ENCODE data around the gene TDRD7. TPM values are rescaled to one million over a fixed set of nuclear protein-coding genes. Genes with fewer than 3 reads are reported as not detected.

Gene TDRD7
- polyA plus RNA-seq, 1 donor from 2014 or later, result 9.7 TPM

DNA sequence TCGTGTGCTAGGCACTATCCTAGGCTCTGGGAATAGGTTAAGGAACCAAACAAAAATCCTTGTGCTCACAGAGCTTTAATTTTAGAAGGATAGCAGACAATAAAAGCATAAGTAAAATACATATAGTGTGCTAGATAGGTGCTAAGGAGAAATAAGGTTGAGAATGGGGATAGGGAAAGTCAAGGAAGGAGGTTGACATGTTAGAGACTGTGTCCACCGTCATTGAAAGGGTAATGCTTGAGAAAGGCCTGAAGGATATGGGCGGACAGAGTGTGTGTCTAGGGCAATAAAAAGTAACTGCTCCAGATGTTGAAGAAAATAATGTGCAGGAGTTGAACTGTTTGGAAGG is 482 bp upstream of the TDRD7 start:
- H3K9me3 ChIP-seq (ENCODE audit: low read length), result no peaks in the 10 kb centered on the region

DNA sequence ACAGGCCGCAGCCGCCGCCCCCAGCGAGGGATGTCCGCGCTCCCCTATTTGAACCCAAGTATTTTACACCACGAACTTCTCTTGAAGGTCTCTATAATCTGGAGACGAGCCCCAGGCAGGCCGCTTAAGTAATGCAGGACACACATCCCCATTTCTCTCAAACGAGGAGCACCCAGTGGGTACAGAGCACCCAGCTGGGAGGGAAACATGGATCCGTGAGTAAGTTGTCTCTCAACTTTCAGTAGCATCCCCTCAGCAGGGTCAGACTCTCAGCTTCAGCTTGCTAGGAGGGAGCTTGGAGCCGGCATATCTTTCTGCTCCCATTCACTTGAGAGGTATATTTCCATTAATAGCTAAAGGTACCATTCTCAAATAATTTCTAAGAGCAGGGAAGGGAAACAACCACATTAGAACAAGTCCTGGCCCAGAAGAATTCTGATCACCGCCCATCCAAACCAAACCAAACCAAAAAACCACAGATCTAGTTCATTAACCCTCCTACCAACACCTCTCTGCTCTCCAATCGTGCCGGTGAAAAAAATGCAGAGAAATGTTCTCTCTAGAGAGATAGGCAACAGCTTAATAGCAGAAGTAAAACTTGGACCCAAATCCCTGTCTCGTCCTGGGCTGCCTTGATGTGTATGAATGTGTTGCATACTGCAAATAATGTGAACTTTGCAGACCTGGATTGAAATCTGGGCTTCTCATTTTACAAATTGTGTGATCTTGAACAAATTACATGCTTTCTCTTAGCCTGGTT is 910 bp downstream of the TDRD7 start:
- H3K9ac ChIP-seq (ENCODE audit: low read length), result peak overlapping the region; percentile 58
- H3K27me3 ChIP-seq (ENCODE audit: insufficient read depth, low read depth, low read length), result peaks cover 14% of the 10 kb centered on the region
- H3K27ac ChIP-seq (ENCODE audit: low read length), result no peak overlapping the region
- peak overlapping the region; percentile 79 for H3K4me3 ChIP-seq (ENCODE audit: low read length)
- H3K79me2 ChIP-seq (replicated peaks; ENCODE audit: insufficient read depth, low read length), result no peaks in the 10 kb centered on the region
- no peaks in the 10 kb centered on the region for H4K20me1 ChIP-seq (ENCODE audit: insufficient read depth)
- TF ChIP-seq, protein P1, sequence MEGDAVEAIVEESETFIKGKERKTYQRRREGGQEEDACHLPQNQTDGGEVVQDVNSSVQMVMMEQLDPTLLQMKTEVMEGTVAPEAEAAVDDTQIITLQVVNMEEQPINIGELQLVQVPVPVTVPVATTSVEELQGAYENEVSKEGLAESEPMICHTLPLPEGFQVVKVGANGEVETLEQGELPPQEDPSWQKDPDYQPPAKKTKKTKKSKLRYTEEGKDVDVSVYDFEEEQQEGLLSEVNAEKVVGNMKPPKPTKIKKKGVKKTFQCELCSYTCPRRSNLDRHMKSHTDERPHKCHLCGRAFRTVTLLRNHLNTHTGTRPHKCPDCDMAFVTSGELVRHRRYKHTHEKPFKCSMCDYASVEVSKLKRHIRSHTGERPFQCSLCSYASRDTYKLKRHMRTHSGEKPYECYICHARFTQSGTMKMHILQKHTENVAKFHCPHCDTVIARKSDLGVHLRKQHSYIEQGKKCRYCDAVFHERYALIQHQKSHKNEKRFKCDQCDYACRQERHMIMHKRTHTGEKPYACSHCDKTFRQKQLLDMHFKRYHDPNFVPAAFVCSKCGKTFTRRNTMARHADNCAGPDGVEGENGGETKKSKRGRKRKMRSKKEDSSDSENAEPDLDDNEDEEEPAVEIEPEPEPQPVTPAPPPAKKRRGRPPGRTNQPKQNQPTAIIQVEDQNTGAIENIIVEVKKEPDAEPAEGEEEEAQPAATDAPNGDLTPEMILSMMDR (IDR thresholded peaks at IDR 0.05; ENCODE audit: poor library complexity, severe bottlenecking), result no peak
- TF ChIP-seq, protein P2, sequence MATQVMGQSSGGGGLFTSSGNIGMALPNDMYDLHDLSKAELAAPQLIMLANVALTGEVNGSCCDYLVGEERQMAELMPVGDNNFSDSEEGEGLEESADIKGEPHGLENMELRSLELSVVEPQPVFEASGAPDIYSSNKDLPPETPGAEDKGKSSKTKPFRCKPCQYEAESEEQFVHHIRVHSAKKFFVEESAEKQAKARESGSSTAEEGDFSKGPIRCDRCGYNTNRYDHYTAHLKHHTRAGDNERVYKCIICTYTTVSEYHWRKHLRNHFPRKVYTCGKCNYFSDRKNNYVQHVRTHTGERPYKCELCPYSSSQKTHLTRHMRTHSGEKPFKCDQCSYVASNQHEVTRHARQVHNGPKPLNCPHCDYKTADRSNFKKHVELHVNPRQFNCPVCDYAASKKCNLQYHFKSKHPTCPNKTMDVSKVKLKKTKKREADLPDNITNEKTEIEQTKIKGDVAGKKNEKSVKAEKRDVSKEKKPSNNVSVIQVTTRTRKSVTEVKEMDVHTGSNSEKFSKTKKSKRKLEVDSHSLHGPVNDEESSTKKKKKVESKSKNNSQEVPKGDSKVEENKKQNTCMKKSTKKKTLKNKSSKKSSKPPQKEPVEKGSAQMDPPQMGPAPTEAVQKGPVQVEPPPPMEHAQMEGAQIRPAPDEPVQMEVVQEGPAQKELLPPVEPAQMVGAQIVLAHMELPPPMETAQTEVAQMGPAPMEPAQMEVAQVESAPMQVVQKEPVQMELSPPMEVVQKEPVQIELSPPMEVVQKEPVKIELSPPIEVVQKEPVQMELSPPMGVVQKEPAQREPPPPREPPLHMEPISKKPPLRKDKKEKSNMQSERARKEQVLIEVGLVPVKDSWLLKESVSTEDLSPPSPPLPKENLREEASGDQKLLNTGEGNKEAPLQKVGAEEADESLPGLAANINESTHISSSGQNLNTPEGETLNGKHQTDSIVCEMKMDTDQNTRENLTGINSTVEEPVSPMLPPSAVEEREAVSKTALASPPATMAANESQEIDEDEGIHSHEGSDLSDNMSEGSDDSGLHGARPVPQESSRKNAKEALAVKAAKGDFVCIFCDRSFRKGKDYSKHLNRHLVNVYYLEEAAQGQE (IDR thresholded peaks at IDR 0.05; ENCODE audit: borderline replicate concordance), result no peak
- TF ChIP-seq TAF1 (IDR thresholded peaks at IDR 0.05; ENCODE audit: low read depth), result no peak
- TF ChIP-seq SMC3 (conservative IDR thresholded peaks at IDR 0.05; ENCODE audit: poor library complexity), result no peak
- no peak for TF ChIP-seq POLR2AphosphoS5 (IDR thresholded peaks at IDR 0.05)
- TF ChIP-seq EP300 (conservative IDR thresholded peaks at IDR 0.05; ENCODE audit: poor library complexity, severe bottlenecking), result no peak
- no peak for TF ChIP-seq RAD21 (conservative IDR thresholded peaks at IDR 0.05)
- TF ChIP-seq MXI1 (conservative IDR thresholded peaks at IDR 0.05; ENCODE audit: poor library complexity, severe bottlenecking), result no peak
- no peak for TF ChIP-seq EZH2 (IDR thresholded peaks at IDR 0.05; ENCODE audit: borderline replicate concordance, insufficient read depth, low read length, poor library complexity, severe bottlenecking)
- no peaks in the 10 kb centered on the region for H3K9me2 ChIP-seq (ENCODE audit: insufficient read depth, low read length)
- H2AFZ ChIP-seq (ENCODE audit: low read depth, low read length), result no peak overlapping the region
- no peaks in the 10 kb centered on the region for H3K9me3 ChIP-seq (ENCODE audit: low read length)
- no peaks in the 10 kb centered on the region for H3F3A ChIP-seq (ENCODE audit: insufficient read depth, low read length, poor library complexity, severe bottlenecking)
- H3K36me3 ChIP-seq (ENCODE audit: insufficient read depth, low read length), result no peaks in the 10 kb centered on the region
- no peak overlapping the region for H3K4me2 ChIP-seq (ENCODE audit: low read length)

More for the DNA sequence above, 482 bp upstream of the TDRD7 start:
- no peak overlapping the region for H3K27ac ChIP-seq (ENCODE audit: low read length)
- H3K4me3 ChIP-seq (ENCODE audit: low read length), result peak overlapping the region; percentile 79
- no peaks in the 10 kb centered on the region for H3K36me3 ChIP-seq (ENCODE audit: insufficient read depth, low read length)
- peaks cover 14% of the 10 kb centered on the region for H3K27me3 ChIP-seq (ENCODE audit: insufficient read depth, low read depth, low read length)
- H3K9ac ChIP-seq (ENCODE audit: low read length), result no peak overlapping the region
- no peak overlapping the region for H3K4me2 ChIP-seq (ENCODE audit: low read length)
- H3K79me2 ChIP-seq (replicated peaks; ENCODE audit: insufficient read depth, low read length), result no peaks in the 10 kb centered on the region
- no peaks in the 10 kb centered on the region for H3F3A ChIP-seq (ENCODE audit: insufficient read depth, low read length, poor library complexity, severe bottlenecking)
- no peak for TF ChIP-seq POLR2AphosphoS5 (IDR thresholded peaks at IDR 0.05)
- TF ChIP-seq, protein P2 (IDR thresholded peaks at IDR 0.05; ENCODE audit: borderline replicate concordance), result no peak
- no peaks in the 10 kb centered on the region for H3K9me2 ChIP-seq (ENCODE audit: insufficient read depth, low read length)
- no peak overlapping the region for H2AFZ ChIP-seq (ENCODE audit: low read depth, low read length)
- H4K20me1 ChIP-seq (ENCODE audit: insufficient read depth), result no peaks in the 10 kb centered on the region
